IPS DF 19.7 (cell line): ENCODE results near the gene SHBG.
A peak's percentile ranks its signal among the peaks of the same experiment; 100 is the strongest.

Source experiments
- DNase-seq: peaks from one replicate; pipeline ENCODE4 v3.0.0-alpha.2; 2013; ENCODE audit warnings: low read depth, low spot score

SHBG gene

GRCh38 chr17:7647018-7647417, 17.1 kb downstream of the SHBG start:
- DNase-seq = no peak

DNA sequence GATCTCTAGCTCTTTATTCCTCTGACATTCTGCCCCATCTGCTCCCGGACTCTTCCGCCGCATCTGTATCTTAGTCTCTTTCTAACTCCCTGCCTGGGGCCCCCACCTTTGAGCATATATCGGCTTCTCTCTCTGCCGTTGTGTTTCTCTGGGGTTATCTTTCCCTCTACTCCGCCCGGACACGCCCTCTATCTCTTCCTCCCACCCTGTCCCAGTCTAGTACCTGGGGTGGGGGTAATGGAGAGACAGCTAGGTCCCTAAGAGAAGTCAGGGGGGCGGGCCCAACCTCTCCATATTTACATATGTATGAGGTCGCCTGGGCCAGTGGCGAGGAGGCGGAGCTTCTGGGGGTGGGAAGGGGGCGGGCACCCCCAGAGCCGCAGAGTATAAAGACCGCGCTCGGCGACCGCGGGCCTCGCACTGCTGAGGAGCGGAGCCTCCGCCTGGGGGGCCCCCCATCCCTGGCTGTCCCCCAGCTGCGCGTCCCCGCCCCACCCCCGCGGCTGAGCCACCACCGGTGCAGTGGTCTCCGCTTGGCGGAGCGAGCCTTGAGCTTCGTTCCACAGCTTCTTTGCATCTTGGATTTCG, 20.7 kb downstream of the SHBG start, which contains the start of gene ATP1B2:
Gene ATP1B2, plus strand, starts transcription at position 418 of the 588 bp plus-strand sequence. CDS start 593 bp downstream, outside the sequence.
- peak; percentile 92 for DNase-seq

DNA sequence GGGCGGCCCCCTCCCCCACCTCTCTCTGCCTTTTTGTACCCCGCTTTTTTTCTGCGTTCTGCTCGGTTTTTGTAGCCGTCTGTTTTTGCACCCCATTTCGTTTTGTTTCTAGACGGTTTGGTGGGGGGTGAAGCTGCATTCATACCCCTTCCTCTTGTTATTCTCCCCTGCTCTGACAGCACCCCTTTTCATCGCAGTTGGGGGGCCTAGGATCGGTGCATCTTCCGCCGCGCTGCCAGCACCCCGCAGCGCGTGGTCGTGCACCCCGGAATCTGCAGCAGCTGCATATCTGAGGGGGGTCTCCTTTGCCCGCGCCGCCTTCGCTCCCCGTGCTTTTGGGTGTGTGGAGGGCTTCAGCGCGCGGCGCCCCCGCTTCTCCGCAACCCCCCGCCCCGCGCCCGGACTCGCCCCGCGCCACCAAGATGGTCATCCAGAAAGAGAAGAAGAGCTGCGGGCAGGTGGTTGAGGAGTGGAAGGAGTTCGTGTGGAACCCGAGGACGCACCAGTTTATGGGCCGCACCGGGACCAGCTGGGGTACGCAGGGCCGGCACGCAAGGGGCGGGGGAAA, 21.2 kb downstream of the SHBG start:
- DNase-seq = no peak

- DNase-seq = no peak
These were observed 21.9 kb downstream of the SHBG start for GRCh38 chr17:7651665-7652387.

GRCh38 chr17:7652388-7653356, 22.7 kb downstream of the SHBG start:
- no peak for DNase-seq

- DNase-seq = no peak
These were observed 25.1 kb downstream of the SHBG start for GRCh38 chr17:7654832-7655540.

- no peak for DNase-seq
These were observed 25.6 kb downstream of the SHBG start for GRCh38 chr17:7655541-7655840.

DNA sequence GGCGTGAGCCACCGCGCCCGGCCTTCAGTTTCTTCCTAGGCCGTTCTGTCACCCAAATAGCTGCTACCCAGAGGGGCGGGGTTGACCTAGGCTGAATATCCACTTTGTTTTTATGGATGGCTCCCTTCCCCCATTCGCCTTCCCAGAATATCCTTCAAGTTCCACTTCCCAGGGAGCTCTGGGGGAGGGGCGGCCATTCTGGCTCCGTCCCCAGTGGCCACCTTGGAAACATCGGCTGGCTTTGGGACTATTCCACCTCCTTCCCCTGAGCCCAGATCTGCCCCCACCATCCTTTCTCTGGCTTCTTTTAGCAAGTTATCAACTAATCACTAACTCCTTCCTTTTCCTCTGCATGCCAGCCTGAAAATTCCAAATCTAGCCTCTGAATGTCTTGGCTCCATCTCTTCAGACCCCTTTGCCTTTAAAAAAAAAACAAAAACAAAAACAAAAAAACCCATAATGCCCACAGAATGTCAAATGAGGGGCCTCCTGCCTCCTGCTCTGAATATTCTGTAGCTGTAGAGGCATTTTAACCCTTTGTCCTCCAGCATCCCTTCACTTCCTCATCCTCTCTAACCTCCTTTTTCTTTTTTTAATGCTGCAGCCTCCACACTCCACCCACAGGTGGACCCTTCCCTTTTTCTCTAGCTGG, 27.1 kb downstream of the SHBG start:
- DNase-seq = peak; percentile 93

DNA sequence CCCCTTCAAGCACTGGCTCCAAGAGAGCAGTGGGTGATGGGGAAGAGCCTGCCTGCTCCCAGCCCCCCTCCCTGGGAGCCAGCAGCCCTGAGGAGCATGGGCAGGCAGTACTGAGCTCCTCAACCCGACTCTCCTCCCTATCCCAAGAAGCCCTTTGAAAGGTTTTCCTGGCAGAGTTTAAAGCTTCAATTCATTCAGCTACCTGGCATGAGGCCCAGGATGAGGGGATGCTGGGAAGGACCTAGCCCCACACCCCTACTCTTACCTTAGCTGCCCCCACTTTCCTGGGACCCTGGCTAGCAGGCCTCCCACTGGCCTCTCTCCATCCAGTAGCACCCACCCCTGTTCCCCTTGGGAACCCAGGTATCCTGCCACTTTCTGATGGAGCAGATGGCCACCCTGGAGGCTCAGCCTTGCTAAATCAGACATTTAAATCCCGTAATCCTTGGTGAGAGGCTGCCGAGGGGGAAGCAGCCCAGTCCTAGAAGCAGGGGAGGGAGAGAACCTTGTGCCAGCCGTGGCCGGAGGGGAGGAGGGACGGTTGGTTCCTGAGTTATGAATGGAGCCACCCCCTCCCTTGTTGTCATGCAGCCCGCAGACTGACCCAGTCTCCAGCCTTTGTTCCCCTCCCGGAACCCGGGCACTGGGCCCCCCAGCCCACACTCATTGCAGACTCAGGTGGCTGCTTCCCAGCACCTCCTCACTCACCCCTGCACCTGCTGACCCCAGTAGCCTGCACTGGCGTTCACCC, 37.9 kb downstream of the SHBG start:
- no peak for DNase-seq

- DNase-seq = no peak
These were observed 38.5 kb downstream of the SHBG start for GRCh38 chr17:7668482-7668881.

DNA sequence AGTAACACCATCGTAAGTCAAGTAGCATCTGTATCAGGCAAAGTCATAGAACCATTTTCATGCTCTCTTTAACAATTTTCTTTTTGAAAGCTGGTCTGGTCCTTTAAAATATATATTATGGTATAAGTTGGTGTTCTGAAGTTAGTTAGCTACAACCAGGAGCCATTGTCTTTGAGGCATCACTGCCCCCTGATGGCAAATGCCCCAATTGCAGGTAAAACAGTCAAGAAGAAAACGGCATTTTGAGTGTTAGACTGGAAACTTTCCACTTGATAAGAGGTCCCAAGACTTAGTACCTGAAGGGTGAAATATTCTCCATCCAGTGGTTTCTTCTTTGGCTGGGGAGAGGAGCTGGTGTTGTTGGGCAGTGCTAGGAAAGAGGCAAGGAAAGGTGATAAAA, 43.3 kb downstream of the SHBG start:
- DNase-seq = no peak

GRCh38 chr17:7674934-7675333, 45.0 kb downstream of the SHBG start:
- no peak for DNase-seq

DNA sequence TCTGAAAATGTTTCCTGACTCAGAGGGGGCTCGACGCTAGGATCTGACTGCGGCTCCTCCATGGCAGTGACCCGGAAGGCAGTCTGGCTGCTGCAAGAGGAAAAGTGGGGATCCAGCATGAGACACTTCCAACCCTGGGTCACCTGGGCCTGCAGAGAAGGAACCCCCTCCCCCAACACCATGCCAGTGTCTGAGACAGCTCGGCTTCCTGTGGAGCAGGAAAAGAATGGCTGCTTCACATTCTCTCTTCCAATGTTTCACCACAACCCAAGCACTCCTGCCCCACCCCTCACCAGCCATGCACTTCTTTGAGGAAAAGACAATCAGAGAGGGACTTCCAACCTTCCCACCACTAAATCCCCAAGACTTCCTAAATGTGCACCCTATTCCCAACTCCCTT, 46.6 kb downstream of the SHBG start:
- no peak for DNase-seq

DNA sequence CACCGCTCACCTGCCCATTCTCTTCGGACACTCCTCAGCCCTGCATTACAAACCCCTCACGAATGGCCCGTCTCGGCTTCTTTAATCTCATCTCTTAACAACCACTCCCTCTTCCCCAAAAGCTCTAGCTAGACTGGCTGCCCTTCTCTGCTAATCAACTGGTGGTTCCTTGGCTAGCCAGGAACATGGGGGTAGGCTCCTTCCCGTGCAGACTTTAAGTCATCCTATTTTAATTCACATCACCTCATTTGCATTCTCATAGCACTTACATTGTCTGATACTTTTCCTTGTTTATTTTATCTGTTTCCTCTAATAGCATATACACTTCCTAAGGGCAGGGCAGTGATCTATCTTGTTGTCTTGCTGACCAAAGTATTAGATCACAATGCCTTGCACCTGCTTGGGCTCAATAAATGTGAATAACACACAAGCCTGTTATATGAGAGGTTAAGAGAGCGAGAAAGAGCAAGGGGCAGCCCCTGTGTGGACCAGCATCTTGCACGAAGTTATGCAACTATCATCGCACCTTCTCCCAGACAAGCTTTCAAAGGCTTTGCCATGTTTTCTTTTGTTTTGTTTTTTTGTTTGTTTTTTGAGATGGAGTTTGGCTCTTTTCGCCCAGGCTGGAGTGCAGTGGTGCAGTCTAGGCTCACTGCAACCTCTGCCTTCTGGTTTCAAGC, 47.6 kb downstream of the SHBG start:
- no peak for DNase-seq
